Measurements from ENCODE around the gene AGFG2. TPM values are rescaled to one million over a fixed set of nuclear protein-coding genes. Genes with fewer than 3 reads are reported as not detected.

AGFG2 gene
- total and polyA plus RNA-seq, 2 of the 13 experiments (the other 11 are each of a cell fraction or from before 2014, with no cell fraction given) = 125 to 132 TPM

DNA sequence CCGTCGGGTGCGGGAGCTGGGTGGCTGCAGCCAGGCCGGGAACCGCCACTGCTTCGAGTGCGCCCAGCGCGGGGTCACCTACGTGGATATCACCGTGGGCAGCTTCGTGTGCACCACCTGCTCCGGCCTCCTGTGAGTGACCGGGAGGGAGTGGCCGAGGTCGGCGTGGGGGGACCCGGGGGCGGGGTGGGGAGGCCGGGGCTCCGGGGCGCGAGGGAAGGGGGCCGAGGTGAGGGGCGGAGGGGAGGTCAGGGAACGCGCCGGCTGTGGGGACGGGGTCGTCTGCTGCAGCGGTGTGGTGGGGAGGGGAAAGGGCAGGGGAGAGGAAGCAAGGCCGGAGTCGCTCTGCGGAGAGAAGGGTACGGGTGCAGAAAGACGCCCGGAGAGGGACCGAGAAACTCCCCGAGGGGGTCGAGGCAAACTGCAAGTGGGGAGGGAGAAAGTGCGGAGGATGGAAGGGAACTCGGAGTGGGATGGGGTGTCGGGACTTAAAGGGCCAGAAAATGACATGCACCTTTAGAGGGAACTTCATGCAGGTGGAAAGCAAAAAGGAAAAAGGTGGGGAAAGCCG lies 518 bp downstream of the AGFG2 start:
- intact Hi-C loops (cut with micrococcal nuclease; ENCODE audit: unreplicated experiment) = loop anchor here (2.0 kb wide), 2 partner anchors 19 to 37 kb away; no protein-coding TSS in a partner anchor
- no peak for TF ChIP-seq NAIF1 (CRISPR knock-in tag; IDR thresholded peaks at IDR 0.05; ENCODE audit: borderline replicate concordance)
- TF ChIP-seq MED13 (CRISPR knock-in tag; IDR thresholded peaks at IDR 0.05) = no peak
- TF ChIP-seq ZNF790 (CRISPR knock-in tag; IDR thresholded peaks at IDR 0.05; ENCODE audit: borderline replicate concordance) = no peak
- TF ChIP-seq, protein P1, sequence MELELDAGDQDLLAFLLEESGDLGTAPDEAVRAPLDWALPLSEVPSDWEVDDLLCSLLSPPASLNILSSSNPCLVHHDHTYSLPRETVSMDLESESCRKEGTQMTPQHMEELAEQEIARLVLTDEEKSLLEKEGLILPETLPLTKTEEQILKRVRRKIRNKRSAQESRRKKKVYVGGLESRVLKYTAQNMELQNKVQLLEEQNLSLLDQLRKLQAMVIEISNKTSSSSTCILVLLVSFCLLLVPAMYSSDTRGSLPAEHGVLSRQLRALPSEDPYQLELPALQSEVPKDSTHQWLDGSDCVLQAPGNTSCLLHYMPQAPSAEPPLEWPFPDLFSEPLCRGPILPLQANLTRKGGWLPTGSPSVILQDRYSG (CRISPR knock-in tag; IDR thresholded peaks at IDR 0.05) = no peak
- no peak for TF ChIP-seq REXO4 (CRISPR knock-in tag; IDR thresholded peaks at IDR 0.05; ENCODE audit: borderline replicate concordance)
- peak; percentile 7 for TF ChIP-seq ZFY (CRISPR knock-in tag; IDR thresholded peaks at IDR 0.05)
- TF ChIP-seq TSC22D2 (CRISPR knock-in tag; IDR thresholded peaks at IDR 0.05; ENCODE audit: borderline replicate concordance) = no peak
- TF ChIP-seq, protein P2, sequence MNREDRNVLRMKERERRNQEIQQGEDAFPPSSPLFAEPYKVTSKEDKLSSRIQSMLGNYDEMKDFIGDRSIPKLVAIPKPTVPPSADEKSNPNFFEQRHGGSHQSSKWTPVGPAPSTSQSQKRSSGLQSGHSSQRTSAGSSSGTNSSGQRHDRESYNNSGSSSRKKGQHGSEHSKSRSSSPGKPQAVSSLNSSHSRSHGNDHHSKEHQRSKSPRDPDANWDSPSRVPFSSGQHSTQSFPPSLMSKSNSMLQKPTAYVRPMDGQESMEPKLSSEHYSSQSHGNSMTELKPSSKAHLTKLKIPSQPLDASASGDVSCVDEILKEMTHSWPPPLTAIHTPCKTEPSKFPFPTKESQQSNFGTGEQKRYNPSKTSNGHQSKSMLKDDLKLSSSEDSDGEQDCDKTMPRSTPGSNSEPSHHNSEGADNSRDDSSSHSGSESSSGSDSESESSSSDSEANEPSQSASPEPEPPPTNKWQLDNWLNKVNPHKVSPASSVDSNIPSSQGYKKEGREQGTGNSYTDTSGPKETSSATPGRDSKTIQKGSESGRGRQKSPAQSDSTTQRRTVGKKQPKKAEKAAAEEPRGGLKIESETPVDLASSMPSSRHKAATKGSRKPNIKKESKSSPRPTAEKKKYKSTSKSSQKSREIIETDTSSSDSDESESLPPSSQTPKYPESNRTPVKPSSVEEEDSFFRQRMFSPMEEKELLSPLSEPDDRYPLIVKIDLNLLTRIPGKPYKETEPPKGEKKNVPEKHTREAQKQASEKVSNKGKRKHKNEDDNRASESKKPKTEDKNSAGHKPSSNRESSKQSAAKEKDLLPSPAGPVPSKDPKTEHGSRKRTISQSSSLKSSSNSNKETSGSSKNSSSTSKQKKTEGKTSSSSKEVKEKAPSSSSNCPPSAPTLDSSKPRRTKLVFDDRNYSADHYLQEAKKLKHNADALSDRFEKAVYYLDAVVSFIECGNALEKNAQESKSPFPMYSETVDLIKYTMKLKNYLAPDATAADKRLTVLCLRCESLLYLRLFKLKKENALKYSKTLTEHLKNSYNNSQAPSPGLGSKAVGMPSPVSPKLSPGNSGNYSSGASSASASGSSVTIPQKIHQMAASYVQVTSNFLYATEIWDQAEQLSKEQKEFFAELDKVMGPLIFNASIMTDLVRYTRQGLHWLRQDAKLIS (CRISPR knock-in tag; IDR thresholded peaks at IDR 0.05) = no peak
- TF ChIP-seq SP140L (CRISPR knock-in tag; IDR thresholded peaks at IDR 0.05; ENCODE audit: borderline replicate concordance) = no peak
- TF ChIP-seq ZNF558 (CRISPR knock-in tag; IDR thresholded peaks at IDR 0.05; ENCODE audit: borderline replicate concordance) = 0 out of 2 replicates have a peak, but pooled peaks have one; percentile 52
- TF ChIP-seq KMT2A (CRISPR knock-in tag; IDR thresholded peaks at IDR 0.05) = no peak
- 0 out of 2 replicates have a peak, but pooled peaks have one; percentile 8 for TF ChIP-seq GFI1 (CRISPR knock-in tag; IDR thresholded peaks at IDR 0.05; ENCODE audit: borderline replicate concordance)
- peak; percentile 3; the same call in 1 of the 2 replicates for TF ChIP-seq MTA1 (CRISPR knock-in tag; IDR thresholded peaks at IDR 0.05; ENCODE audit: borderline replicate concordance)
- TF ChIP-seq ZNF615 (CRISPR knock-in tag; IDR thresholded peaks at IDR 0.05; ENCODE audit: borderline replicate concordance) = 0 out of 2 replicates have a peak, but pooled peaks have one; percentile 24
- TF ChIP-seq, protein P3, sequence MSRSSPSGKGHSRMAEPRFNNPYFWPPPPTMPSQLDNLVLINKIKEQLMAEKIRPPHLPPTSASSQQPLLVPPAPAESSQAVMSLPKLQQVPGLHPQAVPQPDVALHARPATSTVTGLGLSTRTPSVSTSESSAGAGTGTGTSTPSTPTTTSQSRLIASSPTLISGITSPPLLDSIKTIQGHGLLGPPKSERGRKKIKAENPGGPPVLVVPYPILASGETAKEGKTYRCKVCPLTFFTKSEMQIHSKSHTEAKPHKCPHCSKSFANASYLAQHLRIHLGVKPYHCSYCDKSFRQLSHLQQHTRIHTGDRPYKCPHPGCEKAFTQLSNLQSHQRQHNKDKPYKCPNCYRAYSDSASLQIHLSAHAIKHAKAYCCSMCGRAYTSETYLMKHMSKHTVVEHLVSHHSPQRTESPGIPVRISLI (CRISPR knock-in tag; IDR thresholded peaks at IDR 0.05; ENCODE audit: borderline replicate concordance) = no peak
- no peak for TF ChIP-seq SAFB2 (CRISPR knock-in tag; IDR thresholded peaks at IDR 0.05; ENCODE audit: borderline replicate concordance, low read depth)
- no peak for TF ChIP-seq ZNF10 (CRISPR knock-in tag; IDR thresholded peaks at IDR 0.05; ENCODE audit: borderline replicate concordance, low read depth)
- TF ChIP-seq ZNF674 (CRISPR knock-in tag; IDR thresholded peaks at IDR 0.05; ENCODE audit: low read depth) = no peak
- no peak for TF ChIP-seq FOSL2 (CRISPR knock-in tag; IDR thresholded peaks at IDR 0.05)

More for the DNA sequence above, 518 bp downstream of the AGFG2 start:
- H3K9me3 ChIP-seq (ENCODE audit: low read length) = no peaks in the 10 kb centered on the region
- H3K9ac ChIP-seq (ENCODE audit: insufficient read depth, low read depth, low read length) = peak overlapping the region; percentile 94
- ATAC-seq (no peak; the same call in 2 of the 3 replicates), DNase-seq (ENCODE audit: low spot score) (no peak), FAIRE-seq (no peak)
- H3K79me2 ChIP-seq (ENCODE audit: insufficient read depth, low read length) = peaks cover 46% of the 10 kb centered on the region
- POLR2A ChIA-PET = interaction anchor here (0.6 to 2.4 kb wide), 14 partner anchors 9 to 350 kb away, joined by 3 to 19 read pairs (median 6); partner anchors contain the start of genes FBXO24, LRCH4, MEPCE and TSC22D4
- CTCF ChIA-PET (ENCODE audit: low intra/inter-chr PET ratio, low total read pairs) = no interaction called here
- no TSS peak for BruUV-seq (replicated peaks)
- peaks cover 55% of the 10 kb centered on the region for H3K4me1 ChIP-seq (ENCODE audit: insufficient read depth, low read length)
- peak overlapping the region; percentile 86 for H3K4me2 ChIP-seq (ENCODE audit: low read depth, low read length)
- in situ Hi-C loops (cut with HindIII; ENCODE audit: extremely low pct_ligation_motif_present, low pct_unique_long_range_greater_than_20kb) = no loop called here
- peak overlapping the region; percentile 93 to 98 (median 96) for H3K4me3 ChIP-seq (replicated peaks in 1 of 3; ENCODE audit: insufficient read depth in 1 of 3, low read depth in 2 of 3, low read length in 3 of 3)
- H3K27me3 ChIP-seq (ENCODE audit: control insufficient read depth in 1 of 2, insufficient read depth in 2 of 2, low read length in 2 of 2) = no peaks in the 10 kb centered on the region; a peak in 1 of 5 replicates
- WGBS (ENCODE audit: low lambda C conversion rate) = 2% methylated on average over 41 of the region's 44 CpGs
- H3K36me3 ChIP-seq (replicated peaks in 1 of 2; ENCODE audit: control insufficient read depth in 1 of 2, insufficient read depth in 2 of 2, low read length in 2 of 2) = no peaks in the 10 kb centered on the region; a peak in 2 of 5 replicates
- no peak overlapping the region for H2AFZ ChIP-seq (ENCODE audit: low read length)
- H3K27ac ChIP-seq (ENCODE audit: extremely low read length, insufficient read depth, low read length) = peak overlapping the region; percentile 96
- no peaks in the 10 kb centered on the region for H4K20me1 ChIP-seq (ENCODE audit: insufficient read depth, low read length)
